Measurements from ENCODE around the gene ADPRH. TPM values are rescaled to one million over a fixed set of nuclear protein-coding genes. Genes with fewer than 3 reads are reported as not detected.

Gene ADPRH
- total RNA-seq, 1 experiment from 2014 or later = 3.6 TPM

GRCh38 chr3:119613201-119613600, 33.9 kb downstream of the ADPRH start:
- ChIA-PET CTCF (no interaction called here), POLR2A (no interaction called here)
- ATAC-seq (no peak), DNase-seq (ENCODE audit: low spot score) (no peak)
- no peak overlapping the region for H3K27ac Mint-ChIP-seq
- no peaks in the 10 kb centered on the region for H3K9me3 Mint-ChIP-seq
- H3K4me3 Mint-ChIP-seq = no peak overlapping the region
- no peaks in the 10 kb centered on the region for H3K36me3 Mint-ChIP-seq
- no peaks in the 10 kb centered on the region; the same call in 1 of the 2 replicates for H3K27me3 Mint-ChIP-seq (ENCODE audit: low read depth)
- TF ChIP-seq MLX (CRISPR knock-in tag; IDR thresholded peaks at IDR 0.05) (no peak), PRRX2 (CRISPR knock-in tag; IDR thresholded peaks at IDR 0.05) (no peak), USF1 (CRISPR knock-in tag; IDR thresholded peaks at IDR 0.05) (no peak), NFE2L1 (CRISPR knock-in tag; IDR thresholded peaks at IDR 0.05) (no peak), SOX15 (CRISPR knock-in tag; IDR thresholded peaks at IDR 0.05) (no peak), ZNF532 (CRISPR knock-in tag; IDR thresholded peaks at IDR 0.05; ENCODE audit: borderline replicate concordance) (no peak), AR (CRISPR knock-in tag; IDR thresholded peaks at IDR 0.05) (no peak)
- H3K4me1 Mint-ChIP-seq = 0 out of 2 replicates have a peak, but pooled peaks cover 5% of the 10 kb centered on the region

- Mint-ChIP-seq H3K4me1 (0 out of 2 replicates have a peak, but pooled peaks cover 5% of the 10 kb centered on the region), H3K9me3 (no peaks in the 10 kb centered on the region), H3K4me3 (no peak overlapping the region), H3K27me3 (ENCODE audit: low read depth) (no peaks in the 10 kb centered on the region; the same call in 1 of the 2 replicates), H3K36me3 (no peaks in the 10 kb centered on the region), H3K27ac (no peak overlapping the region)
- ChIA-PET POLR2A (interaction anchor here (0.7 kb wide), 1 partner anchor 101 kb away, joined by 9 read pairs; no protein-coding TSS in a partner anchor), CTCF (interaction anchor here (2.2 kb wide), 1 partner anchor 13 kb away, joined by 9 read pairs; no protein-coding TSS in a partner anchor)
- DNase-seq (ENCODE audit: low spot score) = no peak
- ATAC-seq = no peak
- TF ChIP-seq ZNF671 (CRISPR knock-in tag; IDR thresholded peaks at IDR 0.05) (no peak), ATF2 (CRISPR knock-in tag; IDR thresholded peaks at IDR 0.05; ENCODE audit: borderline replicate concordance, low read depth) (no peak), NFATC4 (CRISPR knock-in tag; IDR thresholded peaks at IDR 0.05) (no peak), HMGA2 (CRISPR knock-in tag; IDR thresholded peaks at IDR 0.05) (no peak), ZNF138 (CRISPR knock-in tag; conservative IDR thresholded peaks at IDR 0.05) (no peak), NFE2L1 (CRISPR knock-in tag; IDR thresholded peaks at IDR 0.05) (no peak), E2F5 (CRISPR knock-in tag; IDR thresholded peaks at IDR 0.05) (no peak), ZNF396 (CRISPR knock-in tag; IDR thresholded peaks at IDR 0.05; ENCODE audit: borderline replicate concordance) (no peak), RORB (CRISPR knock-in tag; IDR thresholded peaks at IDR 0.05) (no peak), STAT6 (CRISPR knock-in tag; conservative IDR thresholded peaks at IDR 0.05; ENCODE audit: low read depth) (no peak), FOXP4 (CRISPR knock-in tag; IDR thresholded peaks at IDR 0.05) (no peak), ZNF219 (CRISPR knock-in tag; IDR thresholded peaks at IDR 0.05; ENCODE audit: borderline replicate concordance) (no peak), TEAD1 (CRISPR knock-in tag; IDR thresholded peaks at IDR 0.05) (no peak), GTF2I (CRISPR knock-in tag; conservative IDR thresholded peaks at IDR 0.05) (no peak)
These were observed 34.6 kb downstream of the ADPRH start for GRCh38 chr3:119613872-119614271.
